Measurements from ENCODE around the gene GSK3B.
"Not testable (repeated sequence)": the region's sequence is repeated elsewhere in the genome, so short reads cannot be mapped to it uniquely, and the experiment has no call there.

Gene GSK3B

GRCh38 chr3:120005741-120006140, 88.5 kb downstream of the GSK3B start:
- not testable (repeated sequence) for DNase-seq (ENCODE audit: low spot score)

DNA sequence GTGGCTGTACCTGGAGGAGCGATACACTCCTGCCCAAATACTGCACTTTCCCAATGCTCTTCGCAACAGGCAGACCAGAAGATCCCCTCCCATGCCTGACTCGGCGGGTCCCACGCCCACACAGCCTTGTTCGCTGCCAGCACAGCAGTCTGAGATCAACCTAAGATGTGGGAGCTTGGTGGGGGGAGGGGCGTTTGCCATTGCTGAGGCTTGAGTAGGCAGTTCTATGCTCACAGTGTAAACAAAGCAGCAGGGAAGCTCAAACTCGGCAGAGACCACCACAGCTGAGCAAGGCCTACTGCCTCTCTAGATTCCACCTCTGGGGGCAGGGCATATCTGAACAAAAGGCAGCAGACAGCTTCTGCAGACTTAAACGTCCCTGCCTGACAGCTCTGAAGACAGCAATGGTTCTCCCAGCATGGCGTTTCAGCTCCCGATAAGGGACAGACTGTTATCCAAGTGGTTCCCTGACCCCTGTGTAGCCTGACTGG, 90.2 kb downstream of the GSK3B start:
- not testable (repeated sequence) for DNase-seq (ENCODE audit: low spot score)

GRCh38 chr3:119998166-119998565, 96.1 kb downstream of the GSK3B start:
- DNase-seq (ENCODE audit: low spot score): no peak

- DNase-seq (ENCODE audit: low spot score): no peak
Observed at GRCh38 chr3:119990888-119991287, 103.4 kb downstream of the GSK3B start.

DNA sequence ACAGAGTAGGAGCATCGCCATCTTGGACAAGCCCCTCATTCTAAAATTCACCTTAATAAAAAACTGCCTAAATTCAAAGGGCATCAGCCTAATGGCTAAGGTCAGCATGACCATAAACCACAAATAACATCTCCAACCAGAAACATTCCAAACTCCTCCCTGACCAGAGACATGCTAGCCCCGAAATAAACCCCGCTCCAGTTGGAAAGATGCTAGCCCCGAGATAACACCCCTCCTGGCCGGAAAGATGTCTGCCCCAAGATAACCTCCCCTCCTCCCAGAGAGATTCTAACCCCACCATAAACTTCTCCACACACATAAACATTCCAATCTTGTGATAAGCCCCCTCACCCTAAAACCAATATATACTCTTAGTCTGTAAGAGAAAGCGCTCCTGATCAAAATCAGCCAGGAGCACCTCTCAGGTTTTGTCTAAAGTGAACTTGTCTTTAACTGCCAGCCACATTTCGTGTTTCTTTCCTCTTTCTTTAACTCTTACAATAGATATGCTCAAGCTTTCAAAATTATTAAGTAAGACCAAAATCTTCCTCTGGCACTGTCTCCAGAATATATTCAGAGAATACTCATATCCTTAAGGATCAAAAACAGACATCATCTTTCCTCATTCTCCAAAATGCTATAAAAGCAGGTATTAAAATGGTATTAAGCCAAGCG, 104.1 kb downstream of the GSK3B start:
- DNase-seq (ENCODE audit: low spot score): no peak

GRCh38 chr3:119986812-119987211, 107.4 kb downstream of the GSK3B start:
- DNase-seq (ENCODE audit: low spot score): not testable (repeated sequence)

DNA sequence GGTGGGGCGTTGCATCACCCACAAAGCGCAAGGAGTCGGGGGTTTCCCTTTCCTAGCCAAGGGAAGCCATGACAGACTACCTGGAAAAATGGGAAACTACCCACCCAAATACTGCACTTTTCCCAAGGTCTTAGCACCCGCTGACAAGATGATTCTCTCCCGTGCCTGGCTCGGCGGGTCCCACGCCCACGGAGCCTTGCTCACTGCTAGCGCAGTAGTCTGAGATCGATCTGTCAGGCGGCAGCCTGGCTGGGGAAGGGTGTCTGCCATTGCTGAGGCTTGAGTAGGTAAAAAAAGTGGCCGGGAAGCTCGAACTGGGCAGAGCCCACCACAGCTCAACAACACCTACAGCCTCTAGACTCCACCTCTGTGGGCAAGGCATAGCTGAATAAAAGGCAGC, 112.9 kb downstream of the GSK3B start:
- DNase-seq (ENCODE audit: low spot score): no peak

DNA sequence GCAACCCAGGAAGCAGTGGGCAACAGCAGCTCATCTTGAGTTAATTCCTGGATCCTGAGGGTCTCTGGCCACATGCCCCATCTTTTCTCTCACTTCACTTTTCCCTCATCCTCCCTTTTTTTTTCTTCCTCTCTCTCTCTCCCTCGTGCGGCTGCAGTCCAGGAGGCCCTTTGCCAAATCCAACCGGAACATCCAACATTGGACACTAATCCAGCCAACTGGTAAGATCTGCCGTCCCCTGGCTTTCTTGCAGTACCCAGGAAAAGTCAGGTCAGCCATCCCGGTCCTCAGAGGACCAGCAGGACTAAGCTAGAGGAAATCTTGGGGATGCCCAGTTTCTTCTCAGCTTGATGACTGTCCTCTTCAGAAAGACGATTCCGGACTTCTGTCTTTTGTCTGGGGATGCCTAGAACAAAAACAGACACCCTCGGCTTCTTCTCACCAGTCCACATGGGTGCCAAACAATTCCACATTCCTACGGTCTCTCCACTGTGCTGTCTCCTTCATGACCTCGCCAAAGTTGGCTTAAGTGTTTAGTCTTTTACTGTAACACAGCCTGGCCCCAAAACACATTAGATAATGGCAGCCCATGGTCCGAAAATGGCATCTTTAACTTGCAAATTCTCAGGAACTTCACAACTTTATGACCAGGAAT, 115.6 kb downstream of the GSK3B start:
- DNase-seq (ENCODE audit: low spot score): no peak

DNA sequence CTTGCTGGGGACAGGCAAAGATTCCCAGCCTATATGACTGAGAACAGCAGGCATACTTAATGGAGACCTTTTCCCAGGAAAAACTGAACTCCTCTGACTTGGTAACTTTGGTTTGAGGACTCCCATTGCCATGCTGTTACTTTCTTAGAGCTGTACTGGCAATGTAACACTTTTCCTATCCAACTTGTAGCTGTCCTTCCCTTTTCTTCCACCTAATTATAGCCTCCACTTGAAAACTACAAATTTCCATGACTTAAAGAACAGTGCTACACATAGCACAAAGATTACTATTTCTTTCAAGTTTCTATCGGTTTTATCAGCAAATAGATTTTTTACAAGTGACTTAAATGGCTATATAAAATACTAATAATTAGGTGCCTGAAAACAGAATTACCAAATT, 116.9 kb downstream of the GSK3B start:
- DNase-seq (ENCODE audit: low spot score): no peak

DNA sequence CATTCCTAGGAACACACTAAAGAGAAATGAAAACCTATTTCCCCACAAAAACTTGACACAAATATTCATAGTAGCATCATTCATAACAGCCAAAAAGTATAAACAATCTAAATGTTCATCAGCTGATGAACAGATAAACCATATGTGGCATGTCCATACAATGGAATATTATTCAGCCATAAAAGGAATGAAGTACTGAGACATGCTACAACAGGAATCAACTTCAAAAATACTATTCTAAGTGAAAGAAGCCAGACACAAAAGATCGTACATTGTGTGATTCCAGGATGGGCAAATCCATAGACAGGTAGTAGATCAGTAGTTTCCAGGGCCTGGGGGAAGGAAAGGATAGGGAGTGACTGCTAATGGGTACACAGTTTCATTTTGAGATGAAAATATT, 118.0 kb downstream of the GSK3B start:
- no peak for DNase-seq (ENCODE audit: low spot score)

- DNase-seq (ENCODE audit: low spot score): no peak
Observed at GRCh38 chr3:119974656-119975055, 119.6 kb downstream of the GSK3B start.

- no peak for DNase-seq (ENCODE audit: low spot score)
Observed at GRCh38 chr3:119973018-119973646, 121.1 kb downstream of the GSK3B start.

DNA sequence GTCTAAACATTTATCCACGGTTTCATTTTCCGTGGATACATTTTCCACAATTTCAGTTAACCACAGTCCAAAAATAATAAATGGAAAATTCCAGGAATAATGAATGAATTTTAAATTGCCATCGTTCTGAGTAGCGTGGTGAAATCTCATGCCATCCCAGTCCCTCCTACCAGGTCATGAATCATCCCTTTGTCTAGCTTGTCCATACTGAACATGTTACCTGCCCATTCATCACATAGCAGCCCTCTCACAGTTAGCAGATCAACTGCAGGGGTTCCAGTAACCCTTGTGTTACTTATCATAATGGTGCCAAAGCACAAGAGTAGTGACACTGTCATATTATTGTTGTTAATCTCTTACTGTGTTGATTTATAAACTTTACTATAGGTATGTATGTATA, 124.5 kb downstream of the GSK3B start:
- no peak for DNase-seq (ENCODE audit: low spot score)

DNA sequence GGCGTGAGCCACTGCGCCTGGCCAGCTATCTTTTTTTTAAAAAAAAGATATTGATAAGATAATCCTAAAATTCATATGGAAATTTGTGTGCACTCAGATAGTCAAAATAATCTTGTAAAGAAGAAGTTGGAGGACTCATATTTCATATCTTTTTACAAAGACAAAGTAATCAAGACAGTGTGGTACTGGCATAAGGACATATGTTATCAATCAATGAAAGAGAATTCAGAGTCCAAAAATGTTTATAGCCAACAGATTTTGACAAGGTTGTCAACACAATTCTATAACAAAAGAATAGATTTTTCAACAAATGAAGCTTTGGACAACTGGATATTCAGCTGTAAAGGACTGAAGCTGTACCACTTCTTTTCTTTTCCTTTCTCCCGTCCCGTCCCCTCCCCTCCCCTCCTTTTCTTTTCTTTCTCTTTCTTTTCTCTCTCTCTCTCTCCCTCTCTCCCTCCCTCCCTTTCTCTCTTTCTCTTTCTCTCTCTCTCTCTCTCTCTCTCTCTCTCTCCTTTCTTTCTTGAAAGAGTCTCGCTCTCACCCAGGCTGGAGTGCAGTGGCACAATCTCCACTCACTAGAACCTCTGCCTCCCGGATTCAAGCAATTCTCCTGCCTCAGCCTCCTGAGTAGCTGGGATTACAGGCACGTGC, 126.8 kb downstream of the GSK3B start:
- DNase-seq (ENCODE audit: low spot score): no peak

DNA sequence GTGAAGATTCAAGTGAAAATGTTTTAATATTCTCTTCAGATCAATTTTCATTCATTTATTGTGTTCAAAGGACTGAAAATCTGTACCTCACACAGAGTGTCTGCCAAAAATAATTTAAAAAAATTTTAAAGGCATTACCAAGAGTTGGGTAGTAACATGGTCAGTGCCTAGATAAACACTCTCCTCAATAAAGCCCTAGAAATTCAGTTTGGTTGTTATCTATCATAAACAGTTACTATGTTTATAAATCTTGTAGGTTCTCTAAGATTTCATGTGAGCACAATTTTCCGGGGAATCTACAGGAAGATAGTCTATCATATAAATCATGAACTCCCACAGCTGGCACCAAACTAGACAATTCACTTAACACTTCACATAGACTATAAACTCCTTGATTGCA, 128.6 kb downstream of the GSK3B start:
- DNase-seq (ENCODE audit: low spot score): no peak

DNA sequence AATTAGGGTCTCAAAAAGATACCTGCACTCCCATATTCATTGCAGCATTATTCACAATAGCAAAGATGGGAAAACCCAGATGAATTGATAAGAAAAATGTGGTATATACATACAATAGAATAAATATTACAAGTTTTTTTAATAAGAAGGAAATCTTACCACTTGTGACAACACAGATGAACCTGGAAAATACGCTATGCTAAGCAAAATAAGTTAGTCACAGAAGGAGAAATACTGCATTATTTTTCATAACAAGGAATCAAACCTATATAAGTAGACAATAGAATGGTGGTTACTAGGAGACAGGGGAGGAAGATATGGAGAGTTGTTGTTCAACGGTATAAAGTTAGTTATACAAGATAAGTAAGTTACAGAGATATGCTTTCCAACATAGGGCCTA, 130.0 kb downstream of the GSK3B start:
- no peak for DNase-seq (ENCODE audit: low spot score)

- no peak for DNase-seq (ENCODE audit: low spot score)
Observed at GRCh38 chr3:119955972-119956371, 138.3 kb downstream of the GSK3B start.

DNA sequence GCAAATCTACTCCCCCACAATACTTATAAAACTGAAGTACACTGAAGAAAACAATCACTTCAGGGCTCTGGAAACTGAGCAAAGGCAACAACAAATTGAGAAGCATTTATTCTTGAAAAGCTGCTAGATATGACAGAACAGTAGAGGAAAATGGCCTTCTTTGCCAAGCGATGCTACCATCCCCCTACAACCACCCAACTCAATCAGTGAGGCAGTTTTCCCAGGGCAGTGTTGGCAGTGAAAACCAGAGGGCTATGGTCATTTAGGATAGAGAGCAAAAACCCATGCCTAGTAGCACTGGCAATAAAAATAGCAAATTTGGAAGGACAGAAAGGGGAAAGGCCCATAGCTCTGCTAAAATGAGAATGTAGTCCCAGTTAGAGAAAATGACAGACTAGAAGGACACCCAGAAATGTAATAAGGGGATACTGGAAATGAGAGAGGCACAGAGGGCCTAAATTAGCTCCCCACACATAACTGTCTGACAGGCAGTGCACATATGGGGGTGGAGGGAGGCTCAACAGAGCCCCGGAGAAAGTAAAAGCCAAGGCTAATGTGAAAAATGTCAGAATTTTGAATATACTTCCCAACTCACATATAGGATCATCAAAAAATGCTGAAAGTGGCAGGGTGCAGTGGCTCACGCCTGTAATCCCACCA, 143.5 kb downstream of the GSK3B start:
- no peak for DNase-seq (ENCODE audit: low spot score)

GRCh38 chr3:119945291-119945690, 149.0 kb downstream of the GSK3B start:
- no peak for DNase-seq (ENCODE audit: low spot score)

- DNase-seq (ENCODE audit: low spot score): no peak
Observed at GRCh38 chr3:119944091-119944490, 150.2 kb downstream of the GSK3B start.

DNA sequence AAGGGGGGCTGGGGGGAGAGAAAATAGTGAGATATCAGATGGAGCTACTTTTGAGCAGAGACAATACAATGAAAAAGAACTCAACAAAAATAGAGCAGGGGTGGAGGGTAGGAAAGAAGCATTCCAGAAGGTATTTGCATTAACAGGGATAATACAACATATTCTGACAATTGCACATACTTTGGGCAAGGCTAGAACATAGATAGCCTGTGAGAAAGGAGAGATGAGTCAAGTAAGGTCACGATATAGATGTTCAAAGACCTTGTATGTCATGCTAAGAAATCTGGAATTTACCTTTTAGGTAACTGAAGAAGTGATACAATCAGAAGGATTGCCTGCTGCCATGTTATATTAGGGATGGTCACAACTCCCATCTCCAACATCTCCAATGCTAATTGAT, 155.2 kb downstream of the GSK3B start:
- no peak for DNase-seq (ENCODE audit: low spot score)

DNA sequence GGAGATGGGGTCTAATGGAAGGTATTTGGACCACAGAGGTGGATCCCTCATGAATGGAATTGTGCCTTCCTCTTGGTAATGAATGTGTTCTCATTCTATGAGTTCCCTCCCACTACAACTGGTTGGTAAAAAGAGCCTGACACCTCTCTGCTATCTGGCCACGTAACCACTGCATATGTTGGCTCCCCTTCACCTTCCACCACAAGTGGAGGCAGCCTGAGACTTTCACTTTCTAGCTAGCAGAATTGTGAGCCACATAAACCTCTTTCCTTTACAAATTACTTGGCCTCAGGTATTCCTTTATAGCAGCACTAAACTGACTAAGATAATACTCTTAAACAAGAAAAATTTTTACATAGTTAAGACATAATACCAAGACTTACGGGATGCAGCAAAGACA, 157.0 kb downstream of the GSK3B start:
- DNase-seq (ENCODE audit: low spot score): no peak
